NCI-H1105 (cell line): Measurements from ENCODE around the gene DNAAF3.

Experiments used
- DNase-seq: peaks from one replicate; lab custom pipeline; 2025; lab: John Stamatoyannopoulos, UW

Gene DNAAF3

DNA sequence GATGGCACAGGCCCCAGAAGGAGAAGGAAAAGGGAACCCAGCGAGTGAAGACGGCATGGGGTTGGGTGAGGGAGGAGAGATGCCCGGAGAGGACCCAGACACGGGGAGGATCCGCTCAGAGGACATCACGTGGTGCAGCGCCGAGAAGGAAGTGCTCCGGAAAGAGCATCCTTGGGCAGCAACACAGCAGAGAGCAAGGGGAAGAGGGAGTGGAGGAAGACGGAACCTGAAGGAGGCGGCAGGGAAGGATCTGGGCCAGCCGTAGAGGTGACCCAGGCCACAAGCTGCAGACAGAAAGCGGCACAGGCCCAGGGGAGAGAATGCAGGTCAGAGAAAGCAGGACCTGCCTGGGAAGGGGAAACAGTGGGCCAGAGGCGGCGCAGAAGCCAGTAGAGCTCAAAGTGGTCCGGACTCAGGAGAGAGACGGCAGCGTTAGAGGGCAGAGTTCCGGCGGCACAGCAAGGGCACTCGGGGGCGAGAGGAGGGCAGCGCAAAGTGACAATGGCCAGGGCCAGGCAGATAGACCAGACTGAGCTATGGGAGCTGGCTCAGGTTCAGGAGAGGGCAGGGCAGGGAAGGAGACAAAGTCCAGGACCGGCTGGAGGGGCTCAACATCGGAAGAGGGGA is 50.1 kb downstream of the DNAAF3 start:
- no peak for DNase-seq

GRCh38 chr19:55115446-55116065 is 50.9 kb downstream of the DNAAF3 start:
- no peak for DNase-seq

DNA sequence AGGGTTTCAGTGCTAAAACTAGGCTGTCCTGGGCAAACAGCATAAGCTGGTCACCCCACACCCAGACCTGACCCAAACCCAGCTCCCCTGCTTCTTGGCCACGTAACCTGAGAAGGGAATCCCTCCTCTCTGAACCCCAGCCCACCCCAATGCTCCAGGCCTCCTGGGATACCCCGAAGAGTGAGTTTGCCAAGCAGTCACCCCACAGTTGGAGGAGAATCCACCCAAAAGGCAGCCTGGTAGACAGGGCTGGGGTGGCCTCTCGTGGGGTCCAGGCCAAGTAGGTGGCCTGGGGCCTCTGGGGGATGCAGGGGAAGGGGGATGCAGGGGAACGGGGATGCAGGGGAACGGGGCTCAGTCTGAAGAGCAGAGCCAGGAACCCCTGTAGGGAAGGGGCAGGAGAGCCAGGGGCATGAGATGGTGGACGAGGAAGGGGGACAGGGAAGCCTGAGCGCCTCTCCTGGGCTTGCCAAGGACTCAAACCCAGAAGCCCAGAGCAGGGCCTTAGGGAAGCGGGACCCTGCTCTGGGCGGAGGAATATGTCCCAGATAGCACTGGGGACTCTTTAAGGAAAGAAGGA is 51.8 kb downstream of the DNAAF3 start:
- no peak for DNase-seq

- DNase-seq, result no peak
These were observed 52.8 kb downstream of the DNAAF3 start for GRCh38 chr19:55113570-55114039.

- no peak for DNase-seq
These were observed 53.4 kb downstream of the DNAAF3 start for GRCh38 chr19:55112777-55113569.

- DNase-seq, result no peak
These were observed 54.1 kb downstream of the DNAAF3 start for GRCh38 chr19:55112246-55112776.

DNA sequence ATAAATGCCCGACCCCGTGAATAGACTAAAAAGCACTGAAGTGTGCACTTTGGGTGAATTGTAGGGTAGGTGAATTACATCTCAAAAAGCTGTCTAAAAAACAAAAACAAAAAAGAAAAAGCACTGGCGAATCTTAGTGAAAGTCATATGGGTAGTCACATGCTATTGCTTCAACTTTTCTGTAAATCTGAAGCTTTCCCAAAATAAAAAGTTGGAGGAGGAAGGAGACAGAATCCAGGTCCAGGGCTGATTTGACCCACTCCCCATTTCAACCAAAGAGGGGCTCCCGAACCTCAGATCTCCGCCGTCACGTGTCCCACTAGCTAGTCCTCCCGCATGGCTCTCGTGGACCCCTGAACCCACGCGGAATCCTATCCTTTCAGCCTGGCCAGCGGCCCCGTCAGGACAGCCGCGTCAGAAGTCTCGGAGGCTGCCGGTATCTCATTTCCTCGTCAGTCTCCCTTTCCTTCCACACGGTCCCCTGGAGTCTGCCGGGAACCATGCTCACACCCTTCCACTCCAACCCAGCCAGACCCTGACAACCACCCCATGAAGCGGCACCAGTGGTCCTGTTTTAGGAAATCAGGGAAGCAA is 55.1 kb downstream of the DNAAF3 start:
- no peak for DNase-seq

DNA sequence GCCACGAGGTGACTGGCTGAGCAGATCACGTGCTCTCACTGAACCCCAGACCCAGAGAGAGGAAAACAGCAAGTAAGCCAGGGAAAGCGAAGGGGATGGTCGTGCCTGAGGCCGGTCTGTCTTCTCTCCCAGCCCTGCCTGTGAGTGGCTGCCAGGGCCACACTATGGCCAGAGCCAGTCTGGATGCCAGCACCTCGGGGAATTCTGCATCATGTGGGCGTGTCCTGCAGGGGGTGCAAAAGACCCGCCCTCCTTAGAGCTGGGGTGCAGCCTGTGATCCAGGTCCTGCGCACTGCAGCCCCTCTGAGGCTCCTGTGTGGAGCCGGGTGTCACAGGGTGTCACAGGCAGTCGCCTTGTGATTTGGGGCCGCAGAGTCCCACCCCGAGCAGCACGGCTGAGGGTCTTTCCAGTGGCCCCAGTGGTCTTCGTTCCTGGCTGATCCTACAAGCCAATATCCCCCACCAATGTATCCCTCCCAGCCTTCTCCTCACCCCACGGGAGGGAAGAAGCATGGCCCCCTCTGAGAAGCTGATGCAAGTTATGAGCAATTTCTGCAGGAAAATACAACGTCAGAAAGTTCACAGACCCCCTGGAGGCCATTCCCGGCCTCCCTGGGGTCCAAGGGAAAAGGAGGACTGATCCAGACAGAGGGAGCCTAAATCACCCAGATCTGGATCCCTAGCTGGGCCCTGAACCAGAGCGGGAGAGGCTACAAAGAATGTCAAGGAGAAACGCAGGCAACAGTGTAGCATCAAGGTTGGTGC is 56.7 kb downstream of the DNAAF3 start:
- DNase-seq, result no peak
